Hepatocyte (in vitro differentiated cells): ENCODE results near the gene ANKRD13D. TPM values are rescaled to one million over a fixed set of nuclear protein-coding genes. Genes with fewer than 3 reads are reported as not detected.
A peak's percentile ranks its signal among the peaks of the same experiment; 100 is the strongest.

Source experiments
- DNase-seq: peaks from one replicate; pipeline ENCODE4 v3.0.0-alpha.2; 2016; ENCODE audit warnings: low spot score
- H2AFZ ChIP-seq: fragments of 200-600 bp; sonication (generic); 2 replicates; pipeline ENCODE4 v1.6.0; 2016; ENCODE audit warnings: antibody characterized with exemption, mild to moderate bottlenecking
- H3K27ac ChIP-seq: fragments of 200-600 bp; sonication (generic); 2 replicates; pipeline ENCODE4 v1.5.1; 2016; ENCODE audit warnings: mild to moderate bottlenecking
- H3K27me3 ChIP-seq: fragments of 200-600 bp; sonication (generic); 2 replicates; pipeline ENCODE4 v1.6.1; 2016
- H3K36me3 ChIP-seq: fragments of 200-600 bp; sonication (generic); replicated peaks from 2 replicates; pipeline ENCODE4 v1.5.1; 2016; ENCODE audit warnings: low read depth; ENCODE audit not compliant: insufficient read depth
- H3K4me1 ChIP-seq: fragments of 200-600 bp; sonication (generic); 2 replicates; pipeline ENCODE4 v1.5.1; 2016; ENCODE audit warnings: mild to moderate bottlenecking, moderate library complexity; ENCODE audit not compliant: insufficient read depth
- H3K4me2 ChIP-seq: fragments of 200-600 bp; sonication (generic); 2 replicates; pipeline ENCODE4 v1.6.0; 2016
- H3K4me3 ChIP-seq: fragments of 200-600 bp; sonication (generic); 2 replicates; pipeline ENCODE4 v1.5.1; 2016; ENCODE audit warnings: mild to moderate bottlenecking
- H3K79me2 ChIP-seq: fragments of 200-600 bp; sonication (generic); 2 replicates; pipeline ENCODE4 v1.6.0; 2017; ENCODE audit warnings: mild to moderate bottlenecking
- H3K9me2 ChIP-seq: fragments of 200-600 bp; sonication (generic); replicated peaks from 2 replicates; pipeline ENCODE4 v1.6.0; 2017; ENCODE audit warnings: mild to moderate bottlenecking; ENCODE audit not compliant: insufficient read depth
- H3K9me3 ChIP-seq: fragments of 200-600 bp; sonication (generic); 2 replicates; pipeline ENCODE4 v1.5.1; 2016; ENCODE audit warnings: low read depth, mild to moderate bottlenecking
- H4K20me1 ChIP-seq: fragments of 200-600 bp; sonication (generic); 2 replicates; pipeline ENCODE4 v1.6.0; 2016; ENCODE audit warnings: mild to moderate bottlenecking; ENCODE audit not compliant: insufficient read depth, poor library complexity, severe bottlenecking
- CTCF ChIP-seq: fragments of 200-600 bp; sonication (generic); IDR thresholded peaks from 2 replicates; pipeline ENCODE4 v1.5.1; 2016; ENCODE audit warnings: antibody characterized with exemption, mild to moderate bottlenecking; ENCODE audit not compliant: poor library complexity
- EZH2 ChIP-seq: fragments of 200-600 bp; sonication (generic); IDR thresholded peaks from 2 replicates; pipeline ENCODE4 v1.6.1; 2016; ENCODE audit warnings: antibody characterized with exemption, mild to moderate bottlenecking, borderline replicate concordance
- EZH2phosphoT487 ChIP-seq: fragments of 200-600 bp; sonication (generic); IDR thresholded peaks from one replicate; pipeline ENCODE4 v1.6.1; 2018; ENCODE audit warnings: antibody characterized with exemption, mild to moderate bottlenecking, low read depth, moderate library complexity; ENCODE audit not compliant: unreplicated experiment, severe bottlenecking
- WGBS: methylation state at CpG from one replicate; pipeline ENCODE4 v1.1.6; 2016; ENCODE audit warnings: low lambda C conversion rate; ENCODE audit errors: missing lambda C conversion rate; 5-methylcytosine and 5-hydroxymethylcytosine counted together
- polyA plus RNA-seq: library from polyadenylated mRNA; unstranded; fragments of >200 nt; fragmentation: Nextera tagmentation; extraction: Ambion mirVana; gene quantifications from 2 replicates; pipeline ENCODE4 v1.2.1, GENCODE V29; 2016
- total RNA-seq: library from RNA; depleted of rRNA; stranded (reverse); fragments of >200 nt; gene quantifications from 2 replicates; pipeline ENCODE4 v1.2.3, GENCODE V29; 2014

Gene ANKRD13D
- total and polyA plus RNA-seq, 2 experiments from 2014 or later = 25.3 to 49.5 TPM

DNA sequence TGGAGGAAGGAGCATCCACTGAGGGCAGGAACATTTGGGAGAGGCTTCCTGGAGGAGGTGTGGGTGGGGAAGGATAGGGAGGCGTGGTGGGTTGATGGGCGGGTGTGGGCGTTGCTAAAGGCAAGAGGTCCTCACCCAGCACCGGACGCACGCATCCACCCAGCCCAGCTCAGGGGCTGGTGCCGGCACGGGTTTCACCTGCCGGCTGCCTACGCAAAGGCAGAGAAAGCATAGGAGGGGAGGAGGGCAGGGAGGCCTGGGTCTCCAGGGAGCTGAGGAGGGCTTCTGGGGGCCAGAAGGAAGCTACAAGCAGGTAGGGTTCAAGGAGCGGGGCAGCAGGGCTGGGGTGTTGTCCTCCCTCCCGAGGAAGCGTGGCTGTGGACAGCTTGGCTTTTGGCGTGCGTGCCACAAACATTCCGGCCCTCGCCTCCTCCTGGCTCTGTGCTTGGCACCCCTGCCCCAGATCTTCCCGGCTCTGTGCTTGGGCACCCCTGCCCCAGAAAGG lies 22.0 kb downstream of the ANKRD13D start:
- H3K27me3 ChIP-seq = no peaks in the 10 kb centered on the region
- no peaks in the 10 kb centered on the region for H3K9me2 ChIP-seq
- no peaks in the 10 kb centered on the region for H3K9me3 ChIP-seq
- WGBS = 90% methylated on average over 18 of the region's 18 CpGs
- H2AFZ ChIP-seq = no peak overlapping the region
- no peaks in the 10 kb centered on the region for H3K79me2 ChIP-seq
- H3K36me3 ChIP-seq = no peaks in the 10 kb centered on the region
- H3K27ac ChIP-seq = no peak overlapping the region
- TF ChIP-seq EZH2phosphoT487 (no peak), EZH2 (no peak), CTCF (no peak)
- no peak overlapping the region for H3K4me3 ChIP-seq
- no peak overlapping the region for H3K4me2 ChIP-seq
- H4K20me1 ChIP-seq = no peaks in the 10 kb centered on the region
- no peaks in the 10 kb centered on the region for H3K4me1 ChIP-seq
- DNase-seq = no peak

DNA sequence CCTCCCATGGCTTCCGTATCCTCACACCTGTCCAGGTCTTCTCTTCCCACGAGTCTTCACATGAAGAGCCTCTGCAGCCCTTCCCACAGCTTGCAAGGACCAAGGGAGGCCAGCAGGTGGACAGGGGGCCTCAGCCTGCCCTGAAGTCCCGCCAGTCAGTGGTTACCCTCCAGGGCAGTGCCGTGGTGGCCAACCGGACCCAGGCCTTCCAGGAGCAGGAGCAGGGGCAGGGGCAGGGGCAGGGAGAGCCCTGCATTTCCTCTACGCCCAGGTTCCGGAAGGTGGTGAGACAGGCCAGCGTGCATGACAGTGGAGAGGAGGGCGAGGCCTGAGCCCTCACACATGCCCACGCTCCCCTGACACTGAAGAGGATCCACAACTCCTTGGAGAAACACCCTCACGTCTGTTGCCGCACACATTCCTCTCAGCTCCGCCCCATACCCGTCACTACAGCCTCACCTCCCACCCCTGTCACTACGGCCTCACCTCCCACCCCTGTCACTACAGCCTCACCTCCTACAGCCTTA lies 22.5 kb downstream of the ANKRD13D start:
- Histone ChIP-seq H4K20me1 (no peaks in the 10 kb centered on the region), H3K9me2 (no peaks in the 10 kb centered on the region), H3K79me2 (no peaks in the 10 kb centered on the region), H3K27ac (peak overlapping the region; percentile 76), H3K4me1 (peaks cover 3% of the 10 kb centered on the region), H3K27me3 (no peaks in the 10 kb centered on the region), H2AFZ (no peak overlapping the region), H3K4me3 (no peak overlapping the region), H3K9me3 (no peaks in the 10 kb centered on the region), H3K4me2 (no peak overlapping the region), H3K36me3 (no peaks in the 10 kb centered on the region)
- 86% methylated on average over 12 of the region's 15 CpGs for WGBS
- DNase-seq = no peak
- no peak for TF ChIP-seq CTCF

DNA sequence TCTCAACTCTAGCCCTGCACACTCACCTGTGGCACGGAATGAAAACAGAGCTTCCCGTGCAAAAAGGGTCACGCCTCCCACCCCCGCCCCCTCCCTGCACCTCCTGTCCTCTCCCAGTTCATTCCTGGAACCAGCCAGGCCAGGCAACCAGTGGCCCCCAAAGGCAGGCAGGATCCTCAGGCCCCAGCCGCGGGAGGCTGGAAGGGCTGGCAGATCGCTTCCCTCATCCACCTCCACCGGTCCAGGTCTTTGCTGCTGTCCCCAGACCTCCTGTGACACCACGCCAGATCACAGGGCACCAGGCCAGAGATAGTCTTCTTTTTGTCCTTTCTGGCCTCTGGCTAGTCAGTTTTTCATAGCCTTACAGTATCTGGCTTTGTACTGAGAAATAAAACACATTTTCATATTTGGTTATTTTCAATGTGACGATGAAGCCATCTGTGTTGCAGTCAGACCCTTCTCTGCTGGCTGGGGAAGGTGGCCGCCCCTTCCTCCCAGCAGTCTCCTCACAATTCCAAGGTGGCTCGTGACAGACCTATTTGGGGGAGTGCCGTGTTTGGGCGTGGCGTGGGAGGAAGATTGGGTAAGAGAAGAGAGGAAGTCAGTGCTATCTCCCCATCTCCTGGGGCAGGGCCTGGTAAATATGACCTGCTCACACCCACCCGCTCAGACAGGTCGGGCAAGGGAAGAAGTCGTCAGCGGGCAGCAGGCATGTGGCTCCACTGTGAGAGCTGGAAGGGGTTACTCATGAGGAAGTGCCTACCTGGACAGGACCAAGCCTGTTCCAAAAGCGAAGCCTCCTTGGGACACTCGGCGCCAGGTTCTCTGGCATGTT lies 23.3 kb downstream of the ANKRD13D start:
- Histone ChIP-seq H3K9me3 (no peaks in the 10 kb centered on the region), H3K27ac (peak overlapping the region; percentile 76), H2AFZ (no peak overlapping the region), H4K20me1 (no peaks in the 10 kb centered on the region), H3K4me2 (no peak overlapping the region), H3K4me3 (no peak overlapping the region), H3K79me2 (no peaks in the 10 kb centered on the region), H3K4me1 (peaks cover 3% of the 10 kb centered on the region), H3K36me3 (no peaks in the 10 kb centered on the region), H3K27me3 (no peaks in the 10 kb centered on the region), H3K9me2 (no peaks in the 10 kb centered on the region)
- 76% methylated on average over 22 of the region's 22 CpGs for WGBS
- TF ChIP-seq CTCF (no peak), EZH2 (no peak), EZH2phosphoT487 (no peak)
- DNase-seq = no peak
